Measurements from ENCODE around the gene PPP4R1. TPM values are rescaled to one million over a fixed set of nuclear protein-coding genes. Genes with fewer than 3 reads are reported as not detected.

Gene PPP4R1
- total RNA-seq, 2 experiments from 2014 or later, result 35.7 to 40.2 TPM

GRCh38 chr18:9569178-9569577, 45.2 kb downstream of the PPP4R1 start:
- Histone ChIP-seq H3K9me3 (ENCODE audit: control insufficient read depth in 1 of 2, insufficient read depth in 1 of 2, low read length in 2 of 2) (no peaks in the 10 kb centered on the region), H3K4me3 (ENCODE audit: low read length) (no peak overlapping the region), H3K27ac (ENCODE audit: low read depth in 1 of 2, low read length in 2 of 2) (no peak overlapping the region), H3K27me3 (ENCODE audit: control insufficient read depth in 1 of 2, insufficient read depth in 2 of 2, low read length in 2 of 2) (no peaks in the 10 kb centered on the region), H3K36me3 (ENCODE audit: insufficient read depth, low read length) (peaks cover 43% of the 10 kb centered on the region), H3K4me1 (ENCODE audit: insufficient read depth, low read length) (no peaks in the 10 kb centered on the region)
- ChIA-PET CTCF (no interaction called here), POLR2A (no interaction called here)
- H3K27ac Mint-ChIP-seq, result no peak overlapping the region
- no peaks in the 10 kb centered on the region for H3K9me3 Mint-ChIP-seq
- intact Hi-C loops (cut with DNase I, micrococcal nuclease), result no loop called here
- H3K4me1 Mint-ChIP-seq (ENCODE audit: low read depth), result no peaks in the 10 kb centered on the region
- no peak overlapping the region for H3K4me3 Mint-ChIP-seq
- no peaks in the 10 kb centered on the region for H3K27me3 Mint-ChIP-seq
- DNase-seq, result no peak
- TF ChIP-seq CTCF (IDR thresholded peaks at IDR 0.05), result no peak
- no peak for ATAC-seq (ENCODE audit: poor library complexity)
- peaks cover 48% of the 10 kb centered on the region for H3K36me3 Mint-ChIP-seq (ENCODE audit: low read depth)

- H3K27ac ChIP-seq (ENCODE audit: low read depth in 1 of 2, low read length in 2 of 2), result no peak overlapping the region
- intact Hi-C loops (cut with DNase I, micrococcal nuclease), result no loop called here
- ChIA-PET CTCF (no interaction called here), POLR2A (no interaction called here)
- no peaks in the 10 kb centered on the region for H3K27me3 ChIP-seq (ENCODE audit: control insufficient read depth in 1 of 2, insufficient read depth in 2 of 2, low read length in 2 of 2)
- TF ChIP-seq CTCF (IDR thresholded peaks at IDR 0.05), result no peak
- Mint-ChIP-seq H3K27me3 (no peaks in the 10 kb centered on the region), H3K27ac (no peak overlapping the region), H3K4me1 (ENCODE audit: low read depth) (no peaks in the 10 kb centered on the region), H3K4me3 (no peak overlapping the region), H3K9me3 (no peaks in the 10 kb centered on the region), H3K36me3 (ENCODE audit: low read depth) (peaks cover 58% of the 10 kb centered on the region)
- H3K4me1 ChIP-seq (ENCODE audit: insufficient read depth, low read length), result no peaks in the 10 kb centered on the region
- ATAC-seq (ENCODE audit: poor library complexity), result no peak
- no peak for DNase-seq
- H3K36me3 ChIP-seq (ENCODE audit: insufficient read depth, low read length), result peaks cover 47% of the 10 kb centered on the region
- no peak overlapping the region for H3K4me3 ChIP-seq (ENCODE audit: low read length)
- no peaks in the 10 kb centered on the region for H3K9me3 ChIP-seq (ENCODE audit: control insufficient read depth in 1 of 2, insufficient read depth in 1 of 2, low read length in 2 of 2)
Measured at GRCh38 chr18:9568186-9568585, 46.2 kb downstream of the PPP4R1 start.

GRCh38 chr18:9565407-9565806, 49.0 kb downstream of the PPP4R1 start:
- peaks cover 61% of the 10 kb centered on the region for H3K36me3 Mint-ChIP-seq (ENCODE audit: low read depth)
- DNase-seq (no peak), ATAC-seq (ENCODE audit: poor library complexity) (no peak)
- H3K27me3 Mint-ChIP-seq, result no peaks in the 10 kb centered on the region
- no peak overlapping the region for H3K4me3 Mint-ChIP-seq
- ChIA-PET CTCF (interaction anchor here (2.9 kb wide), 1 partner anchor 11 kb away, joined by 7 read pairs; no protein-coding TSS in a partner anchor), POLR2A (no interaction called here)
- H3K4me3 ChIP-seq (ENCODE audit: low read length), result no peak overlapping the region
- H3K27me3 ChIP-seq (ENCODE audit: control insufficient read depth in 1 of 2, insufficient read depth in 2 of 2, low read length in 2 of 2), result no peaks in the 10 kb centered on the region
- H3K9me3 ChIP-seq (ENCODE audit: control insufficient read depth in 1 of 2, insufficient read depth in 1 of 2, low read length in 2 of 2), result no peaks in the 10 kb centered on the region
- H3K4me1 Mint-ChIP-seq (ENCODE audit: low read depth), result no peaks in the 10 kb centered on the region
- TF ChIP-seq CTCF (IDR thresholded peaks at IDR 0.05), result no peak
- no peaks in the 10 kb centered on the region for H3K9me3 Mint-ChIP-seq
- H3K27ac ChIP-seq (ENCODE audit: low read depth in 1 of 2, low read length in 2 of 2), result no peak overlapping the region
- peaks cover 51% of the 10 kb centered on the region for H3K36me3 ChIP-seq (ENCODE audit: insufficient read depth, low read length)
- intact Hi-C loops (cut with DNase I, micrococcal nuclease), result no loop called here
- no peaks in the 10 kb centered on the region for H3K4me1 ChIP-seq (ENCODE audit: insufficient read depth, low read length)
- H3K27ac Mint-ChIP-seq, result no peak overlapping the region
